Effector memory CD4-positive, alpha-beta T cell (primary cell): ENCODE measurements around the gene FAT1.

ENCODE experiments used
- DNase-seq, 3 donors: peaks; one replicate each; pipeline ENCODE4 v3.0.0-alpha.2; 2020
- H3K27ac ChIP-seq: 2 replicates; pipeline ENCODE4 v1.7.0; 2013; ENCODE audit warnings: mild to moderate bottlenecking, low read length, moderate library complexity; ENCODE audit not compliant: insufficient read depth, poor library complexity, severe bottlenecking
- H3K27me3 ChIP-seq: replicated peaks from 2 replicates; pipeline ENCODE4 v1.7.0; 2013; ENCODE audit warnings: mild to moderate bottlenecking, low read length; ENCODE audit not compliant: insufficient read depth, control insufficient read depth, poor library complexity, severe bottlenecking
- H3K36me3 ChIP-seq: 2 replicates; pipeline ENCODE4 v1.7.0; 2013; ENCODE audit warnings: mild to moderate bottlenecking, low read length, moderate library complexity; ENCODE audit not compliant: control insufficient read depth, insufficient read depth
- H3K4me1 ChIP-seq: 2 replicates; pipeline ENCODE4 v1.7.0; 2013; ENCODE audit warnings: low read length, mild to moderate bottlenecking; ENCODE audit not compliant: control insufficient read depth, insufficient read depth, poor library complexity, severe bottlenecking
- H3K4me3 ChIP-seq: 2 replicates; pipeline ENCODE4 v1.7.0; 2013; ENCODE audit warnings: low read length, low read depth, mild to moderate bottlenecking; ENCODE audit not compliant: insufficient read depth, poor library complexity, severe bottlenecking
- H3K9me3 ChIP-seq: 2 replicates; pipeline ENCODE4 v1.7.0; 2013; ENCODE audit warnings: mild to moderate bottlenecking, low read length, moderate library complexity; ENCODE audit not compliant: control insufficient read depth

FAT1 gene

DNA sequence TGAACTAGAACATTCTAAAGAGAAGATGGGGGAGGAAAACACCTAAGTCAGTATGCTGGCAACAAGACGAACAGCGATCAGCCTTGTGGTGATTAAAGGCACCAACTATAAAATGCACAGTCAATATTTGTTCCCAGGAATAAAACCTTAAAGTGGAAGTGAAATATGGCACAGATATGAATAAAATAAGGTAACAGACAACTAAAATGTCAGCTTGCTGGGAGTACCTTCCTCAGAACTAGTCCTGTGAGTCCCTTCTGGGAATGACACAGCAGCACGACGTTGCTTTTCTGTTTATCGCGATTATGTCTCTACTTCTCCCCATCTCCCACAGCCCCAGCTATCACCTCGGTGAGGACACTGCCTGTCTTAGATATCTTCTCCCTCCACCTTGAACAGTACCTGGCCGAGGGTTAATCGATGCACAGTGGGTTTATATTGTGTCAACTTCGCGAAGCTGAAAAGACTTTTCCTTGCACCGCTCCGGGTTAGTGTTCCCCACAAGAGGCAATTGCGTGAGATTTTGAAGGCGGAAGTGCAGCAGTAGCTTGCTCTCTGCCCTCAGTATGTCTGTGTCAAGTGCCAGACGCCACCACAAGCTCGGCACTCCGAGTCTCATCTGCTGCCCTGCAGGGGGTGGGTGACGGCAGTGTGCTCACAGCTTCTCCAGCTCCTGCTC is 185.7 kb downstream of the FAT1 start:
- H3K27ac ChIP-seq = no peak overlapping the region
- H3K9me3 ChIP-seq = no peaks in the 10 kb centered on the region
- H3K27me3 ChIP-seq = no peaks in the 10 kb centered on the region
- H3K4me3 ChIP-seq = no peak overlapping the region
- no peaks in the 10 kb centered on the region for H3K4me1 ChIP-seq
- H3K36me3 ChIP-seq = no peaks in the 10 kb centered on the region
- DNase-seq = no peak
